GM21515 (cell line): ENCODE data around the gene LRRC58.
"Not testable (repeated sequence)": the region's sequence is repeated elsewhere in the genome, so short reads cannot be mapped to it uniquely, and the experiment has no call there.

Experiments
- ATAC-seq: cut with Tn5 transposase; IDR thresholded peaks from one replicate; pipeline ENCODE4 v1.9.1; 2021; ENCODE audit not compliant: unreplicated experiment

LRRC58 gene

DNA sequence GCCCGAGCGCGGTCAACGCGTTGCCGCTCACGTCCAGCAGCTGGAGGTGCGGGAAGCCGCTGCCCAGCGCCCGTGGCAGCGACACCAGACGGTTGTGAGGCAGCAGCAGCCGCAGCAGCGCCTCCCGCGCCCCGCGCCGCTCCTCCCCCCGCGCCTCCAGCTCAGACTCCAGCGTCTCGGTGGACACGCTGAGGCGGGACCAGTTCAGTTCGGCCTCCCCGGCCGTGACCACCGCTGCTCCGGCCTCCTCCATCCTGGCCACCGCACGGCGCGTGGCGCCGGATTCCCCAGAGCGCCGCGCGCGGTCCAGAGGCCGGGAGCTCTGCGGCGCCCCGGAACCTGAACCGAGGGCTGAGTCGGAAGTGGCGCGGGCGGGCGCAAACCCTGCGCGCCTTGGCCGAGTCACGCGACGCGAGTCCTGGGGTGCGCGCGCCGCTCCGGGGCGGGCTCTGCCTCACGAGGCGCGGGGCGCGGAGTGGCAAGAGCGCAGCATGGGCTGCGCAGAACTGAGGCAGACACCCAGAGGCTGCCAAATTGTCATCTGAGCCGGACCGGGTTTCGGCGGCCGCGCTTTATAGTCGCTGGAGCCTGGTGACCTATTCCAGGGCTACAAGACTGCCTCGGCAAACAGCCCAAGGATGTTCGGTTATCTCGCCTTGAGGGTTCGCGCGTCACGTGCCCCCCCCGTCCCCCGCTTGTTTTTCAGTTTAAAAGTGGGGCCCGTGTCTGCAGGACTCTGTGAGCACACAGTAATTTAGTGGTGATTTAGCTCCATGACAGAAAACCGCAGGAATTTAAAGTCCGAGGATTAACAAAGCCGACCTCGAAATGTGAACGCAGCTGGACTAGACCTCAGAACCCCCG, at the start of gene LRRC58:
TSS of gene LRRC58 (minus strand) at position 364 of the 864 bp plus-strand sequence. CDS start at position 253, 111 bp downstream.
- ATAC-seq: peak; percentile 92

DNA sequence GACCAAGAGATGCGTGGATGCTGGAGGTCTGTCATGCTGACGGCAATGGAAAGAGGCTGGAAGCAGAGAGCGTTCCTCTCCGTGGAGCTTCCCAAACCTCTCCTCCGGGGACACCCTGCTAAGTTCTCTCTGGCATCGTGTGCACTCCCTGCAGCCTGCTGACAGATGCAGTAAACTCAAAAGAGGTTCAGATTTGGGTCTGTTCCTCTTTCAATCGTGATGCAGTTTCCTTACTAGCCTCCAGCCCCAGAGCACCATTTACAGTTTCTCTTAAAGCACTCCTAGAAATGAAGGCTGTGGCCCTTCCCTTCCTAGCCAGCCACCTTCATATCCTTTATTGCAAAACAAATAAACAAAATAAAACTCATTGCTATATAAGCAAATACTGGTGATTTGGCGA, 47.3 kb upstream of the LRRC58 start:
- ATAC-seq: no peak

DNA sequence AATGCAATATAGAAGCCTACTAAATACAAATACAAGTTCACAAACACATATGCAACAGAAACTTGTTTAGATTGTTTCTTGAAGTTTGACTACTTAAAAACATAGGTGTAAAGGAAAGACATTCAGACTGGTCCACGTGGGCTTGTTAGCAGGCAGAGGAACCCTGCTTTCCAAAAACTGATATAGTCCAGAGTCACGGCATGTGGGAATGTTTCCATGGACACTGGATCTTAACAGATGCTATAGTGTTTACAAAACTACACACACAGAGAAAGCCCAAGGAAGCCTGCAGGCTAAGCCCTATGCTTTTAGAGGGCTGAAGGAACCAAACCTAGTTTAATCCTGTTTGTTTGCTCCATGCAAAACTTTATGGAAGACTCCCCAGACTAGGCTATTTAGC, 45.2 kb upstream of the LRRC58 start:
- no peak for ATAC-seq

DNA sequence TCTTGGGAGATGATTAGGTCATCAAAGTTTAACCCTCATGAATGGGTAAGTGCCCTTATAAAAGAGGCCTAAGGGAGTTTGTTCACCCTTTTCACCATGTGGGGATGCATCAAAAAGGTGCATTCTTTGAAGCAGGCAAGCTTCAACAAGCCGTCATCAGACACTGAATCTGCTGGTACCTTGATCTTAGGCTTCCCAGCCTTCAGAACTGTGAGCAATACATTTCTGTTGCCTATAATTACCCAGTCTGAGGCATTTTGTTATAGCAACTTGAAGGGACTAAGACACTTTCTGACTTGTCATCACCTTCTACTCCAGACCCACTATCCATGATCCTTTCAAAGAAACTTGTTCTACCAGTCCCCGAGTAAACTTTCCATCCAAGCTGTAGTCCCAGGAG, 44.6 kb upstream of the LRRC58 start:
- ATAC-seq: no peak

DNA sequence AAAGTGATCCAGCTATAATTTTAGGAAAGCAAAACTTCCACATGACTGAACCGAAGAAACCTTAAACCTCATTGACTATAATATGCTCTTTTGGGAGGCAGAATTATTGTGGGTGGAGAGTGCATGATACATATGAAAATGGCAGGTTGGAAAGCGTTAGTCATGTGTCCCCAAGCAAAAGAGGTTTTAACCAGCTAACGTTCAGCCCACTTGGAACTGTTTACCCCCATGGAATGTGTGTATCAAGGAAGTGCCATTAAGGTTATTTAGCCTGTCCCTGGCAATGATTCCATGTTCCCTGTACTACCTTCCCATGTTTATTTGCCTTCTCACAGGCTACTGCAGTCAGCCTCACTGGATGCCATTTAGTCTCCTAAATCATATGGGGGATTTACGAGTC, 44.1 kb upstream of the LRRC58 start:
- no peak for ATAC-seq

DNA sequence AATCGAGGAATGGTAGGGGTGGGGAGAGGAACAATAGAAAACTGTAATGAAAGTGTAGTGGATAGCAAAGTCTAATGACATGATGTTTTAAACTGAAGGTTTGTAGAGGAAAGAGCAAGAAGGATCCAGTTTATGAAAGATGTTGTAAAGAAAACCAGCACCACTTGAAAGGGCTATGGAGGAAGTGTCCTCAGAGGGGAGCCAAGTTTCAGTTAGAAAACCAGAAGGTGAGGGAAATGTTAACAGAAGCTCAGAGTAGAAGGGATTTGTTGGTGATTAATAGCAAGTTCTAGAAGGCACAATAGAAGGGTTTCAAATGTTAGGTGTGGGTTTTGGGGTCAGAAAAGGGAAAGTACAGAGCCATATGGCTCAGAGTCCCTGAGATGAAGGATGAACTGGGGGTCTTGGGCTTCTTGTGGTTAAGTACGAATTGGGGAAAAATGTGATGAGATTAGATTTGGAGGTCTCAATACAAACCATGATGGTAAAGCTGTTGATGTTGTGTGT, 33.8 kb upstream of the LRRC58 start:
- no peak for ATAC-seq

DNA sequence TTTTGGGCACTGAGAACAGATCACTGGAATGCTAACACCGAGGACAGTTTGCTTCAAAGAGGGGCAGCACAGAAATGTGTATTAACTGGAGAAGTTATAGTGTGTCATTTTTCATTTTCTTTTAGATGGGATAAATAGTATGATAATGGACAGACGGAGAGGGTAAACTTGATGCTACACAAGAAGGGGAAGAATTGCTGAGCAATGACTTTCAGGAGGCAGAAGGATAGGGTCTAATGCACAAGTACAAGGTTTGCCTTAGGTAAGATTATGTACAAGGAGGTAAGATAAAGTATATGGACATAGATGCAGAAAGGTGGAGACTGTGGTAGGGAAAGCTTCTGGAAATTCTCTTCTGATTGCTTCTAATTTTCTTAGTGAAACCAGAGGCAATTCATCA, 32.3 kb upstream of the LRRC58 start:
- ATAC-seq: no peak

DNA sequence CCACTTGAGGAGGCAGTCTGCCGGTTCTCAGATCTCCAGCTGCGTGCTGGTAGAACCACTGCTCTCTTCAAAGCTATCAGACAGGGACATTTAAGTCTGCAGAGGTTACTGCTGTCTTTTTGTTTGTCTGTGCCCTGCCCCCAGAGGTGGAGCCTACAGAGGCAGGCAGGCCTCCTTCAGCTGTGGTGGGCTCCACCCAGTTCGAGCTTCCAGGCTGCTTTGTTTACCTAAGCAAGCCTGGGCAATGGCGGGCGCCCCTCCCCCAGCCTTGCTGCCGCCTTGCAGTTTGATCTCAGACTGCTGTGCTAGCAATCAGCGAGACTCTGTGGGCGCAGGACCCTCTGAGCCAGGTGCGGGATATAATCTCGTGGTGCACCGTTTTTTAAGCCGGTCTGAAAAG, 28.8 kb upstream of the LRRC58 start:
- not testable (repeated sequence) for ATAC-seq

DNA sequence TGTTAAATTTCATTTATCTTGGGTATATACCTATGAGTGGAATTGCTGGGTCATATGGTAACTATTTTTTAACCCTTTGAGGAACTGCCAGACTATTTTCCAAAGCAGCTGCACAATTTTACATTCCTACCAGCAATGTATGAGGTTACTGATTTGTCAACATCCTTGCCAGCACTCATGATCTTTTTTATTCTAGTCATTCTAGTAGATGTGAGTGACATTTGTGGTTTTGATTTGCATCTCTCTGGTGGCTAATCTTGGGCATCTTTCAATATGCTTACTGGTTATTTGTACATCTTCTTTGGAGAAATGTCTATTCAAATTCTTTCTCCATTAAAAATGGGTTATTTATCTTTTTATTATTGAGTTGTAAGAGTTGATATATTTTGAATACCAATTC, 21.3 kb upstream of the LRRC58 start:
- ATAC-seq: no peak

DNA sequence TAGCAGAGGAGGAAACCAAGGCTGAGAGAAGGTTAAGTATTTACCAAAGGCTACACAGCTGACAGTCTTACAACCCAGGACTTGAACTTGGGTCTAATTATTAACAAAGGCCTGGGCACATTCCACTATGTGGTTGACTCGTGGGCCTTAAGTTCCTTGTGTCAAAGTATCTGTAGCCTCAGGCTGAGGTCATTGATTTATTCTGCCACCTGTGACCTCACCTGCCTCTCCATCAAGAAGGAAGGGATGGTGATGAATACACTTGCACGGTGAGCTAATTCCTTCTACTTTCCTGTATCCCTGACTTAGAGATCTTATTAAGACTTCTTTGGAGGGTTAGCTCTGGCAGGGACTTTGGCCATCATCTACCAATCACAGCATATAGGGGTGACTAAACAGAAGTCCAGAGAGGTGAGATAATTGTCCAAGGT, 19.9 kb upstream of the LRRC58 start:
- ATAC-seq: peak; percentile 77

DNA sequence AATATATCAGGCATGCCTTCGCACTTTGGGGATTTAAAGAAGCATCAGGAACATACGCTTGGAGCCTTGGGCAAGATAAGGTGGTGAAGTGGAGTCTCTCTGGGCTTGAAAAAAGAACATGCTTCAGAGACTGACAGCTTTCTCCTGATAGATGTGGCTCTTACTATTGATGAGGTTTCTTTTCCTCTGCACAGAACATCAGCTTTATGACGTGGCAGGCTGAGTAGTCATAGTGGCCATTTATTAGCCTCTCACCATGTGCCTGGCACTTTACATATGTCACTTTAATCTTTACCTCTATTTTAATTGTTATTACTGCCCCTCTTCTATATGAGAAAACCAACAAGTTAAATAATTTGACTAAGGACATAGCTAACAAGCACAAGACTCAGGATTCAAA, 19.0 kb upstream of the LRRC58 start:
- no peak for ATAC-seq

DNA sequence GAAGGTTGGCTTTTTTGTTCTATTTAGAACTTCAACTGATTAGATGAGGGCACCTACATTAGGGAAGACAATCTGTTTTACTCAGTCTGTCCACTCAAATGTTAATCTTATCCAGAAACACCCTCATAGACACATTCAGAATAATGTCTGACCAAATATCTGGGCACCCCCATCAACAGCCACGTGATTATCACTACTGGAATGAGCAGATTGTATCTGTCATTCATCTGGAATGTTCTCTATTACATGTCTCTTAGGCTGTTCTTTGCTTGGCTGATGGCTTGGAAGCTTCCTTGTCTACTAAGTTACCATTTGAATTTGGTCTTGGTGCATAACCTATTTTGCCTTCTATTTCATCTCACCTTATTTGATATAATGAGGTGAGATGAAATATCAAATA, 15.7 kb upstream of the LRRC58 start:
- no peak for ATAC-seq

DNA sequence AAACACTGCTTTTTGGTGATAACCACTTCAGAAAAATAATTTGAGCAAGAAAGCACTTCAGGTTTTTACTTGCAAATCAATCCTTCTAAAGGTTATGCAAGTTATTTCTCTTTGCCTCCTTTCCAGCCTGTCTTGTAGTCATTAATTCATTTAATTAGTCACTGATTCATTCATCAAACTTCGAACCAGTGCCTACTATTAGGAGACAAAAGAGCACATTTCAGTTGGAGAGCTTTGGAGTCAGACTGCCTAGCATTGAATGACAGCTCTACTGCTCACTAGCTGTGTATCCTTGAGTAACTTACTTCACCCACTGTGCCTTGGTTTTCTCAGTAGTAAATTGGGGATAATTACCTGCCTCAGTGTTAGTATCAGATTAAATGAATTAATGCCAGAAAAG, 14.9 kb upstream of the LRRC58 start:
- no peak for ATAC-seq

DNA sequence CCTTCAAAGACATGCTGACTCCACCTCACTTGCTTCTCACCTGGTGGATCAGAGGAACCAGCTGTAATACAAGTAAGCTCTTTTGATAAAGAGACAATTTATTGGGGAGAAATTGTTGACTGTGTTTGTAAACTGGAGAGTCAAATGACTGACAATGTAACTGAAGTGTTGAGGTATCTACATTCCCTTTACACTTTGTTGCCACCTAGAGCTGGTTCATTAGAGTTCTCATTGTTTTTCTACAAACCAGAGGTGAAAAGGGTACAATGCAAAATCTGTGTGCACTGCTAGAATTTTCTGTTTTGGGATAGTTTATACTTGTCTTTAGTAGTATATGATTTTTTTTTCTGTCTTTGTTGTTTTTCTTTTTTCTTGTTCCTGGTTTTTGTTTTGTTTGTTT, 8.7 kb upstream of the LRRC58 start:
- no peak for ATAC-seq

DNA sequence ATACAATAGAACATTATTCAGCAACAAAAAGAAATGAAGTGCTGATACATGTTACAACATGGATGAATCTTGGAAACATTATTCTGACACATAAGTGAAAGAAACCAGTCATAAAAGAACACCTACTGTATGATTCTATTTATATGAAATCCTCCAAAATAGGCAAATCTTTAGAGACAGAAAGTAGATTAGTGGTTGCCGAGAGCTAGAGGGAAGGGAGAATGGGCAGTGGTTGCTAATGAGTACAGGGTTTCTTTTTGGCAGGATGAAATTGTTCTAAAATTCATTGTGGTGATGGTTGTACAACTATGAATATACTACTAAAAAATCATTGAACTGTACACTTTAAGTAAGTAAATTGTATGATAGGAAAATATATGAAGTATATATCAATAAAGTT, 6.3 kb upstream of the LRRC58 start:
- ATAC-seq: no peak

DNA sequence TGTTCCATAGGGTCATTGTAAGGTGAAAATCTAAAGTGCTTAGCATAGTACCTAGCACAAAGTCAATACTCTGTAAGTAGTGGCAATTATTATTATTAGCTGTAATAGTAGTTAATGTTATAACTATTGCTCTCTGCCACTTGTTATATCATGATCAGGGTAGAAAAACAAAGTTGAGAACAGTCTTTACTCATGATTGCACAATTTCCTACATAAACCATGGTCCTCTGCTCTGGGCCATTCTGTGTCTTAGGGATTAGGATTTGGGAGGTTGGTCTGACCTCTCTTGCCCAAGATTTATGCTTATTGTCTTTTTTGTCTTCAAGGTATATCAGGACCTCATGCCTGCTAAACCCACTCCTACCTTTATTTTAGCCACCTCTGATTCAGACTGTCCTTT, 4.3 kb upstream of the LRRC58 start:
- no peak for ATAC-seq

DNA sequence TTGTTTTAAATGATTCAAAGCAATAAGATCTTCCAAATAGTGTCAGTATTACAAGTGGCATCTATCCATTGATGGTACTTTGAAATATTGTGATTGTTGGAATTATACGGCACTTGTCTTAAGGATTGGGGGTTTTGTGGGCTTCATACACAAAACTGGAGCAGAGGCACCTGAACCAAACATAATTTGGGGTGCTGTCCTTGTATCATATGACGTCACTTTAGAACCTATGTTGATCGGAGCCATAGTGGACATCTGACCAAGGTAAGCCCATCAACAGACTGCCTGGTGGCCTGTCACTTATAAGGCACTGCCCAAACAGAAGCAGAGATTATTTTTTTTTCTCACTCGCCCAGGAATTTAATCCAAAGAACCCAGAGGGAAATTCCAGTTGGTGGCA, 2.9 kb upstream of the LRRC58 start:
- ATAC-seq: no peak

DNA sequence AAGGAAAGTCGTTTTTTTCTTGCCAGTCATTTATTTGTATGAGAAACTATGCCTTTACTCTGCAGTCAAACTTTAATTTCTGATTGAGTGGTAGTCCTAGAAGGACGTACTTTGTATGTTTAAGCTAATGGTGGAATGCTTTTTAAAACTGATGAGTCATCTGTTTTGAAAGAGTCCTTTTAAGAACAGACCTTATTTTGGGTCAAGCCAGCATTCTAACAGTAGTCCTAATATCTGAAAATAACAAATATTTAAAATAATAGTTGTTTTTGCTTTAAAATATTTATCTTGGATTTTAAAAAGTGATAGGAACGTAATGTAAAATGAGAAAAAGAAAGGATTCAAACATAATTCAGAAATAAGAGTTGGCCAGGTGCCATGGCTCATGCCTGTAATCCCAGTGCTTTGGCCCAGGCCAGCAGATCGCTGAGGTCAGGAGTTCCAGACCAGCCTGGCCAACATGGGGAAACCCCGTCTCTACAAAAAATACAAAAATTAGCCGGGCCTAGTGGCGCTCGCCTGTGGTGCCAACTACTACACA, 1.3 kb upstream of the LRRC58 start:
- ATAC-seq: no peak

DNA sequence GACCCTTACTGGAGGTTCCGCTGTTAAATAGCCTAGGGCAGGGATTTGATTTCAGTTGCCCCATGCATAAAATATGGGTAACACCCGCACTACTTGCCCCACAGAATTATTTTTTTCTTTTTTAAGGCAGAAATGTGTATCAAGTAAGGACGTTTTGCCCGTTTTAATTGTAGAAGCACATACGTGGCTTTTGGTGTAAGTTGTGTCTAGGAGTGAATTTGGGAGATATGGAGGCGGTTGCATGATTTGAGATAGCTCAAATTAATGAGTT, 636 bp upstream of the LRRC58 start:
- no peak for ATAC-seq

DNA sequence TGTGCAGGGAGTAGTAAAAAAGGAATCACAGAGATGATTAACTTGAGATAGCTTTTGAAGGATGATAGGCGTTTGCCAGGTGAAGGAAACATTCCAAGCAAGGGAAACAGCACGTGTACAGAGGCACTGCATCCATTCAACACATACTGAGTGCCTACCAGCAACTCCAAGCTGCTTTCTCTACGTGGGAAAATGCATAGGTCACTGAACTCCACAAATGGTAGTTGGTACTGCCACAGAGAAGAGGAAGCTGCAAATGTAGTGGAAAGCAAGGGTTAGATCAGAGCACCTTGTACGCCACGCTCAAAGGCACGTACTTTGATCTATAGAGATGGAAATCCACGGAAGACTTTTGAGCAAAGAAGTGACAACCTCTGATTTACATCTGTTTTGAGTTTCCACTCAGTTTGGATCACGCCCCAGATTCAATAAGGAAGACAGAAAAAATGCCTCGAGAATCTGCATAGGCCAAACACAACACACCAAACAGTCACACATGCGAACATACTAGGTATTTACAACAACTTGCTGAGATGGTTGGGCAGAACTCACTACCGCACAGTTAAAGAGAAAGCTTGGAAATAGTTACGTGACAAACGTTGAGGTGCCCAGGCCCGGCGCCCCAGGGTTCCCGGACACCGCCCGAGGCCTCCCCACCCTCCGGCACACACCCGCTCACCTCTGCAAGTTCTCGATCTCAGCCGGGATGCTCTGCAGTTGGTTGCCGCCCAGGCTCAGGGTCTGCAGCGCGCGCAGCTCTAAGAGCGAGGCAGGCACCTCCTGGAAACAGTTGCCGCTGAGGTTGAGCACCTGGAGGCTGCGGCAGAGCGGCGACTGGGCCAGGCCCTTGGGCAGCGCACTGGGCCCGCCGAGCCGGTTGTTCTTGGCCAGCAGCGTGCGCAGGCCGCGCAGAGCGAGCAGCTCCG, 826 bp downstream of the LRRC58 start:
- ATAC-seq: peak; percentile 48

DNA sequence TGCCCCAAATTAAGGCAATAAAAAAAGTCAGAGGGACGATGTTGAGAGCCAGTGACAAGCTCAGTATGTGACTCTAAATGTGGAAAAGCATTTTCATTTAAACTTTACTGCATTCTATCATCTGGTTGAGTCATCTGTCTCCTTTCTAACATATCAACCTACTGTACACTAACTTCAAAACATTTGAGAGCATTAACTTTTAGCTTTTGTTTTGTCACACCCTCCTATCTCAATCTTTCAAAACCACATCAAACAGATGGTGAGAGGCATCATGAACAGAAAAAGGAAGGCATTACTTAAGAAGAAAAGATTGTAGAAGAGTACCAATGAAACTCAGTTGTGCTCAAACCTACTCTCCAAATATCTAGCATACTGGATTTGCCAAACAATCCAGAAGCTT, 4.8 kb downstream of the LRRC58 start:
- no peak for ATAC-seq
